Stimulated activated CD4-positive, alpha-beta T cell treated with anti-CD3 and anti-CD28 coated beads, Interleukin-2, amount 100 ng/mL, for 24 hours (primary cell): ENCODE results near the gene ADAMTS9.

Source experiments
- DNase-seq, 2 donors: peaks; one replicate each; pipeline ENCODE4 v3.0.0-alpha.2; 2020

The ADAMTS9 gene

DNA sequence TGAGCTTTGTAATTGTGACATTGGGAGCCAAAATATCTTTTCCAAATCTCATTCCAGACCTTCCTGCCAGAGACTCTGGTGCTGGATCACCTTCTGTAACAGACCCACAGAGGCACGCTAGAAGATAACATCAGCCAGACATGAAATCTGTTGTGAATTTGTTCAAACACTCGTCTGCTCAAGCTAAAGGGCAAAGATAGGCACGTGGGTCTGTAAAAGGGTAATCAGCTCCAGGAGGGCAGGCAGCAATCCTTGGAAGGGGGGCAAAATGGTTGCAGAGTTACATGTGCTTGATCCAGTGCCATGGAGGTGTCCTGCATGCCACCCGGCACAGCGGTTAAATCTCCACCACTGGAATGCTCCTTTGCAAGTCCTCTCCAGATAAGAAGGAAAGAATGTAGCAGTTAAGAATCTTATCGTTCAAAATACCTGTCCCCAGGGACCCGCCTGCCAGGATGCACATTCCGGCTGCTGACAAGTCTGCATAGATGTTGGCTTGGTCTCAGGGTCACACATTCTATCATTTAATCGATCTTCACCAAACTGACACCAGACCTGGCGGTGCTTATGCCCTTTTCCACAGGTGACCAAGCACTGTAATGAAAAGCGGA lies 74.8 kb downstream of the ADAMTS9 start:
- DNase-seq: no peak

DNA sequence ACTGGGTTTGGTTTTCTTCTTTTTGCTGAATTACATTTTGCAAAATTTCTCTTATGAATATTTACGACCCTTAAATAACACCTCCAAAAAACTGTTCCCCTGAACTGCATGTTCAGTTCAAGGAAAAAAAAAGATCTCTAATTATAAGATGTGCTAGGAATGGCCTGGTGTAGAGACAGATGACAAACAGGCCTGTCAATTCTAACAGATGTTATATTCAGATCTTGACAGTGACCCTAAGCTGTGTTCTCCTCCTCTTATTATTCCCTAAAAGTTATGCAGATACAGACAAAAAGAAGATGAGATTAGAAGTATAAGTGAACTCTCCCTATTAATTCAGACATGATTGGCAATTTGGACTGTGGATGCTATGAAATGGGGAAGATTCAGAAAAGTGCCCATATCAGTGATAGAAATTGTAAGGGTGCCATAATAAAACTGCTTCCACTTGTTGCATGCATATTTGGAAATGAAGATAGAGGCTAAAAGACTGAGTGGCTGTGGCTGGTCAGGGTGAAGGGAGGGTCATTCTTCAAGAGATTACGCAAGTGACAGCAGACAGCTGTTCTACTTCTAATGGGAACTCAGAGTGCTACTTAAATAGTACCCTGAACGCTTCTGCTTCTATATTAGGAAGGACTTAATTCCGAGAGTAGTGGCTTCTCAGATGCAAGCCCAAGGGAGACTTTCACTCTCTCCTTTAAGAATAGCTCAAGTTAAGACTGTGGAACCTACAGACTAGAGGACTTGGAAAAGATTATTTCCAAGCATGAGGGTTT lies 75.5 kb downstream of the ADAMTS9 start:
- no peak for DNase-seq

GRCh38 chr3:64608741-64609140 lies 79.1 kb downstream of the ADAMTS9 start:
- DNase-seq: no peak

GRCh38 chr3:64607032-64607551 lies 80.7 kb downstream of the ADAMTS9 start:
- DNase-seq: no peak

DNA sequence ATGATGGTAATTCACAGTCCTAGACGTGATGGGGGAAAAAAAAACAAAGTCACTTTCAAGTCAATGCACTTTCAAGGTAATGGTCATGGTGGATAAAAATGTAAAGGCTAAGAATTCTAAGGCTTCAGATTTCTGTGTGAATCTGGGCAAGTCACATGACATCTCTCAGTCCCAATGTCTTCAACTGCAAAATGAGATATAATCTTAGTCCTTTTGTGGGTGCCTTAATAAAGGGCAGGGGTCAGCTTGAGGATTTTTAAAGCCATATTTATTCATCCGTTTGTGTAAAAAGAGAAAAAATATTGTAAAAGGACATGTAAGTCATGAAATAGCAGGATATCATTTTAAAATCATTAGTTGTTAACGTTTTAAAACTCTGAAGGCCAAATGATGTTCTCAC lies 83.5 kb downstream of the ADAMTS9 start:
- no peak for DNase-seq

DNA sequence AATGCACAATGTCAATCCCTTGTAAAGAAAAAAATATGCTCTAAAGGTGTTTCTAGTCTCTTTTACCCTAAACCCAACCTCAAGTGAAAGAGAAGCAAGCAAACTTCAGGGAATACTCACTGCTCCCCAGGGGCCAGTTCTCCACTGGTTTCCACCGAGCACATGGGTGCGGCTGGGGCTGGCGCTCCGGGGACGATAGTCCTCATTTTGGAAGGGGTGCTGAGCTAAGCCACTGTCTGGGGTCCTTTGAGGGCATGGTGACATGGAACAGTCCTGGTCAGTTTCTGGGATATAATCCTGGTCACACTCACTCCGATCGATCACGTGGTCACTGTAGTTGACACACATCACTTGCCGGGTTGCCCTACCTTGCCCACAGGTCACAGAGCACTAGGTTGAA lies 86.0 kb downstream of the ADAMTS9 start:
- no peak for DNase-seq

- no peak for DNase-seq
Measured at GRCh38 chr3:64600246-64600950, 87.4 kb downstream of the ADAMTS9 start.

DNA sequence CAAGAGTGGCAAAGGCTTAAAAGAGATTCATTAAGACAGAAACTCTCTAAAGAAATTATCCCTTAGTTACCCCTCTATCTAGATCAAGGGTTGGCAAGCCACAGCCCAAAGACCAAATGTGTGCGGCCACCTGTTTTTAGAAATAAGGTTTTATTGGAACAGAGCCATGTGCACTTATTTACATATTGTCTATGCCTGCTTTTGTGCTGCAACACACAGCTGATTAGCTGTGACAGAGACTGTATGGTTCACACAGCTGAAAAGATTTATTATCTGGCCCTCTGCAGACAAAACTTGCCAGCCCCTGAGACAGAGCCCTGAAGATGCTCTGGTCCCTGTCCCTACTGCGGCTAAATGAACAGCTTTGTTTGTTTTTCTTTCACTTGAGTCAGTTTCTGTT lies 88.1 kb downstream of the ADAMTS9 start:
- DNase-seq: no peak

GRCh38 chr3:64595253-64595694 lies 92.5 kb downstream of the ADAMTS9 start:
- no peak for DNase-seq

- no peak for DNase-seq
Measured at GRCh38 chr3:64594134-64594533, 93.7 kb downstream of the ADAMTS9 start.

DNA sequence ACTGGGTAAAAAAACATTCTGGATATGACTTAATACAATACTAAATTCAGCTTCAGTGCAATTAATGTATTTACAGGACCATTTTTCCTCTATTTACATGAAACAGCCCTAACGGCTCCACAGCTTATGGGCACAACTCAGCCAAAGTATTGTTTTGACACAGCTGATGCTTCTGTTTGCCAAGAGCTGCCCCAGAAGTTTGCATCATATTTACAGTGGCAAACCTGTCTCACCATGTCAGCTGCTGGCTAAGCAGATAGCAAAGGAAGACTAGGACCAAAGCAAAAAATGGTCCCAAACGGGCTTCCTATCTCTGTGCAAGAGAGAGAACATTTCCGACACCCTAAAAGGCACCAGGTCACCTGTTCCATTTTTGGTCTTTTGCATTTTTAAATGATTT lies 94.5 kb downstream of the ADAMTS9 start:
- no peak for DNase-seq

DNA sequence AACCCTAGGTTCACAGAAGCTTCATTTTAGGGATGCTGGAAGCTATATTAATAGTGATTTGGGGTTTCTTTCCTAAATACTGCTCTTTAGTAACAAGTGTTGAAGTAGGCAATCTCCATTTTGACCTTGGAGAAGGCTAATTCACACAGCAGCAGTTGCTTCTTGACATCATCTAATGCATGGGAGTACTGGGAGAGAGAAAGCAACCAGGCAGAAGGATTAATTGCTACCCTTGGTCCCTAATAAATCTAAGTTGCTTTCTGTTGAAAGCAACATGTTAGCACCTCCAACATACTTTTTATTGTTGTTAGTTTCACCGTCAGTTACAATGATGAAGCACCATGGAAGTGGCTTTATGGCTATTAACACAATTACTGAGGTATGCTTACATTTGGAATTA lies 96.2 kb downstream of the ADAMTS9 start:
- DNase-seq: no peak

GRCh38 chr3:64588380-64588779 lies 99.4 kb downstream of the ADAMTS9 start:
- DNase-seq: no peak

GRCh38 chr3:64586952-64587351 lies 100.8 kb downstream of the ADAMTS9 start:
- no peak for DNase-seq

- no peak for DNase-seq
Measured at GRCh38 chr3:64584179-64584578, 103.6 kb downstream of the ADAMTS9 start.

DNA sequence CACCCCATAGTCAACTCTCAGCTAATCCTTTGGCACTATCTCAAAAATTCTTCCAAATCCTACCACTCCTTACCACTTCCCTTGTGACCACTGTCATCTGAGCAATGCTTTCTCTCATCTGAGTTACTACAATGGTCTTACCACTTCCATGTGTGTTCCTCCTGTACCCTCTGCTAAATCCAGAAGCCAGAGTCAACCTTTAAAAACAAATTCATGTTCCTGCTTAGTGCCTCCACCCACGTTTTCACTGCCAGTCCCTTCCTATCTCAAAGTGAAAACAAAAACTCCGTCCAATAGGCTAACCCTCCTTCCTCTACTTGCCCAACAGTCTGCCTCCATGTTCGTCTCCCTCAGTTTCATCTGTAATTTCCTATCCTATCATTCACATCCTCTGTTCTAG lies 109.0 kb downstream of the ADAMTS9 start:
- no peak for DNase-seq

DNA sequence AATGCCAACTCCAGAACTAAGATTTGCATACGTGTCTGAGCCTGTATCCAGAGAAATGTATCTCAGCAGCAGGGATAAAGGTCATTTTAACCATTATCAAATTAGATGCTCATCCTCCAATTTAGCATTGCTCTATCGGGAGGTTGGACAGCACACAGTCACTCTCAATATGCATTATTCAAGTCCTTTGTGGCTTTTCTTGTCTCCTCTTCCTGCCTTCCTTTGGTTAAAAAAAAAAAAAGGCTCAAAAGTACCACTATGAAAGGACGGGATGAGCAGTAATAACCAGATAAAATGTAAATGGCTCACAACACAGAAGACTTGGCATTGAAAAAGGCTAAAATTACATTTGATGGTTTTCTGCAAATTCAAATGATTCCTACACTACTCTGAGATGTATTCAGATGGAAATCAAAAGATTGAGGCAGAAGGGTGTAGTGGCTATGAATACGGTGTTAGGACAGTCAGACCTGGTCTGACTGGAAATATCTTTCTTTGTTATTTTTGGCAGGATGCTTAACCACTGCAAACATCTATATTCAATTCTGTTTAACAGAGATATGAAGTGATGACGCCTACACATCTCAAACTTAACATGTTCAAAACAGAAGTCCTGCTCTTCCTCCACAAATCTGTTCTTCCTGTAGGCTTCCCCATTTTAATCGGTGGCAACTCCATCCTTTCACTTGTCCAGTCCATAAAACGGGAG lies 109.6 kb downstream of the ADAMTS9 start:
- DNase-seq: no peak

- no peak for DNase-seq
Measured at GRCh38 chr3:64576211-64576775, 111.5 kb downstream of the ADAMTS9 start.

- DNase-seq: no peak
Measured at GRCh38 chr3:64575211-64575844, 112.5 kb downstream of the ADAMTS9 start.

DNA sequence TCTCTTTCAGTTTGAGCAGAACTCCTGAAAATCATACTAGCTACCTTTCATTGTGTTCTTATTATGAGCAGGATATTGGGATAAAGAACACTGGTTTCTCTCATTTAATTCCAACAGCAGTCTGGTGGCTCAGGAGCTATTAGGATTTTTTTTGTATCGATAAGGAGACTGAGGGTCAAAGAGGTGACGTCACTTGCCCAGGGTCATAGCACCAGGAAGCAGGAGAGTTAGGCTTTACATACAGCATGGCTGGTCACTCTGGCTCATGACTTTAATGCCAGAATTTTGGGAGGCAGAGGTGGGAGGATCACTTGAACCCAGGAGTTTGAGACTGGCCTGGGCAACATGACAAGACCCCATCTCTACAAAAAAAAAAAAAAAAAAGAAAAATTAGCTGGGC lies 113.6 kb downstream of the ADAMTS9 start:
- DNase-seq: no peak

GRCh38 chr3:64571982-64572381 lies 115.8 kb downstream of the ADAMTS9 start:
- no peak for DNase-seq

DNA sequence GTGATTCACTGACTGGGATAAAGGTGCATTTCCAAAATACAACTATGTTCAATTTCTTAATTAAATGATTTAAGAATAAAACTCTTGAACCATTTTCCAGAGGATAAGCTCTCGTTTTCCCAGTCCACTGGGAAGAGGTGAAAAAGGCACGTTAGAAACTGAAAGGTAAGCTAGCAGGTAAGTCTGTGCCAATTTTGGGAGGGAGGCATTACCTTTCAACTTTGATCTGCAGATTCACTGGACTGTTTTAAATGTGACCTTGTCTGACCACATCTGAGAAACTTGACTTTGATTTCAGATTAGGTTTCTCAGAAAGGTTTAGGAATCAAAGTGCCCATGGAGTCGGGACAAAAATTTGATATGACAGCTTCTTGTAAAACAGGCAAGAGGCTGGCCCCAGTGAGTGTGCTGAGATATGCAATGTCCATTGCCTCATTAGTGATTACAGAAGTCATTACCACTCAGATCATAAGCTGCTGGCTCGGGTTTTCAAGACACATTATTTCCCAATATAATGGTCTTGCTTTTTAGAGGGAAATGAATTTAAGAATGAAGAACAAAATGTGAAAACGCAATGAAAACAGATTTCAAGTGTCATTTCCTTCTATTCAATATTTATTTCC lies 118.8 kb downstream of the ADAMTS9 start:
- DNase-seq: no peak
